Esophagus mucosa (tissue), 1 donor: ENCODE results near the gene RETNLB. TPM values are rescaled to one million over a fixed set of nuclear protein-coding genes. Genes with fewer than 3 reads are reported as not detected.

ENCODE experiments used
- total RNA-seq: library from RNA; stranded (reverse); gene quantifications from one replicate; pipeline ENCODE4 v1.2.4, GENCODE V29; 2023
- donor health status: DM: yes; HTN: yes; CAD: no.

Gene RETNLB
- total RNA-seq, 1 donor from 2014 or later = not detected

Other genes with a start within 250 kb of the RETNLB start
- gene MYH15, start 246.8 kb downstream of the RETNLB start, total RNA-seq = 0.08 TPM
- gene CIP2A, start 168.0 kb downstream of the RETNLB start, total RNA-seq = 6.9 TPM
- 3.5 TPM for gene DZIP3, start 167.7 kb downstream of the RETNLB start, total RNA-seq
- gene TRAT1, start 65.4 kb upstream of the RETNLB start, total RNA-seq = 0.20 TPM
- not detected for gene GUCA1C, start 196.5 kb upstream of the RETNLB start, total RNA-seq